HepG2 (cell line): ENCODE measurements around the gene ZNF512B. TPM values are rescaled to one million over a fixed set of nuclear protein-coding genes. Genes with fewer than 3 reads are reported as not detected.
A peak's percentile ranks its signal among the peaks of the same experiment; 100 is the strongest.

Experiments used
- CBX1 ChIP-seq: IDR thresholded peaks from one replicate; pipeline ENCODE4 v1.6.1; 2016; ENCODE audit warnings: antibody characterized with exemption, low read depth
- E2F1 ChIP-seq: sonication (generic); formaldehyde crosslinking; IDR thresholded peaks from 2 replicates; pipeline ENCODE4 v1.5.0; 2020; ENCODE audit warnings: missing genetic modification reagents
- FOXO1 ChIP-seq: sonication (generic); formaldehyde crosslinking; IDR thresholded peaks from 2 replicates; pipeline ENCODE4 v1.4.0; 2020; ENCODE audit warnings: missing genetic modification reagents
- MIXL1 ChIP-seq: IDR thresholded peaks from 2 replicates; pipeline ENCODE4 v1.6.1; 2016
- MTA1 ChIP-seq: sonication (generic); formaldehyde crosslinking; IDR thresholded peaks from 2 replicates; pipeline ENCODE4 v1.4.0; 2020; ENCODE audit warnings: missing genetic modification reagents, mild to moderate bottlenecking, borderline replicate concordance
- NFE2 ChIP-seq: sonication (generic); formaldehyde crosslinking; IDR thresholded peaks from 2 replicates; pipeline ENCODE4 v1.4.0; 2020; ENCODE audit warnings: missing genetic modification reagents
- PCBP2 ChIP-seq: fragments of 200-400 bp; formaldehyde crosslinking; optimal IDR thresholded peaks from 2 replicates; pipeline ENCODE3; 2018; ENCODE audit warnings: low read length, low read depth; ENCODE audit not compliant: poor library complexity, severe bottlenecking
- PRDM15 ChIP-seq: sonication (generic); formaldehyde crosslinking; IDR thresholded peaks from 2 replicates; pipeline ENCODE4 v1.4.0; 2020; ENCODE audit warnings: missing genetic modification reagents
- PRDM4 ChIP-seq: sonication (generic); formaldehyde crosslinking; IDR thresholded peaks from 2 replicates; pipeline ENCODE4 v1.9.0; 2021; ENCODE audit warnings: missing genetic modification reagents, borderline replicate concordance
- ZBTB14 ChIP-seq: sonication (generic); formaldehyde crosslinking; IDR thresholded peaks from 2 replicates; pipeline ENCODE4 v1.4.0; 2020; ENCODE audit warnings: missing genetic modification reagents
- ZGPAT ChIP-seq: IDR thresholded peaks from 2 replicates; pipeline ENCODE4 v1.6.1; 2016; ENCODE audit warnings: mild to moderate bottlenecking
- ZKSCAN8 ChIP-seq: IDR thresholded peaks from 2 replicates; pipeline ENCODE4 v1.6.1; 2016; ENCODE audit warnings: borderline replicate concordance, missing genetic modification reagents, missing compliant biosample characterization
- ZNF484 ChIP-seq: sonication (generic); formaldehyde crosslinking; IDR thresholded peaks from 2 replicates; pipeline ENCODE4 v1.5.1; 2020; ENCODE audit warnings: mild to moderate bottlenecking, low read depth, missing genetic modification reagents, borderline replicate concordance
- ZNF572 ChIP-seq: sonication (generic); formaldehyde crosslinking; IDR thresholded peaks from 2 replicates; pipeline ENCODE4 v1.5.1; 2020; ENCODE audit warnings: mild to moderate bottlenecking, missing genetic modification reagents
- polyA plus RNA-seq, 8 experiments: library from polyadenylated mRNA; depleted of rRNA in 3 of 8; stranded (reverse) in 7 of 8; unstranded in 1 of 8; fragments of >200 nt; fragmentation: Illumina TruSeq in 4 of 8; extraction: Trizol in 4 of 8; gene quantifications; 2 replicates each; pipeline versions ENCODE4 v1.2.1 to v1.2.3, GENCODE V29; 2011 to 2016; ENCODE audit warnings: low read depth in 4 of 8, missing spikeins in 1 of 8, mixed read lengths in 1 of 8; ENCODE audit not compliant: insufficient read depth in 1 of 8
- total RNA-seq, 5 experiments: library from RNA; depleted of rRNA; stranded (reverse); fragments of >200 nt; fragmentation: Illumina TruSeq; extraction: Trizol; gene quantifications; 2 replicates each; pipeline ENCODE4 v1.2.3, GENCODE V29; 2016; ENCODE audit warnings: low read depth in 1 of 5
- TF ChIP-seq, protein P1 (sequence below): sonication (generic); formaldehyde crosslinking; IDR thresholded peaks from 2 replicates; pipeline ENCODE4 v1.9.0; 2021; ENCODE audit warnings: missing genetic modification reagents, mild to moderate bottlenecking, borderline replicate concordance

ZNF512B gene
- total and polyA plus RNA-seq, 2 of the 13 experiments (the other 11 are each of a cell fraction or from before 2014, with no cell fraction given): 11.5 to 30.6 TPM

DNA sequence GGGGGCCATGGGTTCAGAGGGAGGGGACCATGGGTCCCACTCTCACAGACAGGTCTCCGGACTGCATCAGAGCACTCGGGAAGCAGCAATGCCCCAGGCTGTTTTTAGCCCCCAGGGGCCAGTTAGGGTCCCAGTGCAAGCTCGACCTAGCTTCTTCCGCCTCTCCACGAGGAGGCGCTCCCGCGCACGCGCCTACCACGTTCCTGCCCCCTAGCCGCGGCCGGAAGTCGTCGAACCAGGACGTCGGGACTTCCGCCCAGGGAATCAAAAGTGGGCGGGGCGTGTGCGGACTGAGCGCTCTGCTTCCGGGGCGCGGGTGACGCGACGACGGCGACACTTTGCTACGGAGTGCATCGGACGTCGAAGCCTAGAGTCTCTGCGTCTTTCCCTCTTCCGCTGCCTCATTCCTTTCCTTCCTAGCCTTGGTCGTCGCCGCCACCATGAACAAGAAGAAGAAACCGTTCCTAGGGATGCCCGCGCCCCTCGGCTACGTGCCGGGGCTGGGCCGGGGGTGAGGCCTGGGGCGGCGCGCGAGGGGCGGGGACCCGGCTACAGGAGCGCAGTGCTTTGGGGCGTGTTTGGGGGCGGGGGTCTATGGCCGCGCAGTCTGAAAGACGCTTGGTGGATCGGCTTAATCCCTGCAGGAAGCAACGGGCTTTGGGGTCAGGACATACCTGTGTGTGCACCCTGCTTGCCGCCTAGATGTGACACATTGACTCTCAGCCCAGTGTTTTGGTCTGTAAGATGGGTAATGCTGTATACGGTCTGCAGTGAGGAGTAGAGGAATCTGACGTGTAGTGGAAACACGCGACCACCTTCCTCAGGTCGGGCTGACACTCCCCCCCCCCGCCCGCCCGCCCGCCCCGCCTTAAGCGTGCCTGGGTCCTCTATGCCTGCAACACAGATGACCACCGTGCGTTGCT is 11.3 kb upstream of the ZNF512B start, which contains the start of gene PRPF6 (continued):
- TF ChIP-seq ZKSCAN8 (CRISPR knock-in tag): peak; percentile 96
- TF ChIP-seq NFE2: 0 out of 2 replicates have a peak, but pooled peaks have one; percentile 32
- TF ChIP-seq ZNF572: peak; percentile 95
- TF ChIP-seq ZBTB14 (CRISPR knock-in tag): peak; percentile 83
- peak; percentile 89 for TF ChIP-seq CBX1
- TF ChIP-seq E2F1 (CRISPR knock-in tag): peak; percentile 70; the same call in 1 of the 2 replicates
- TF ChIP-seq MTA1 (CRISPR knock-in tag): peak; percentile 94
- TF ChIP-seq MIXL1: peak; percentile 98
- TF ChIP-seq ZGPAT (CRISPR knock-in tag): peak; percentile 99
- TF ChIP-seq FOXO1: peak; percentile 84; the same call in 1 of the 2 replicates
- peak; percentile 14; the same call in 1 of the 2 replicates for TF ChIP-seq ZNF484
- TF ChIP-seq PCBP2: no peak
- no peak for TF ChIP-seq PRDM15 (CRISPR knock-in tag)
- TF ChIP-seq PRDM4: peak; percentile 41; the same call in 1 of the 2 replicates
- TF ChIP-seq, protein P1, sequence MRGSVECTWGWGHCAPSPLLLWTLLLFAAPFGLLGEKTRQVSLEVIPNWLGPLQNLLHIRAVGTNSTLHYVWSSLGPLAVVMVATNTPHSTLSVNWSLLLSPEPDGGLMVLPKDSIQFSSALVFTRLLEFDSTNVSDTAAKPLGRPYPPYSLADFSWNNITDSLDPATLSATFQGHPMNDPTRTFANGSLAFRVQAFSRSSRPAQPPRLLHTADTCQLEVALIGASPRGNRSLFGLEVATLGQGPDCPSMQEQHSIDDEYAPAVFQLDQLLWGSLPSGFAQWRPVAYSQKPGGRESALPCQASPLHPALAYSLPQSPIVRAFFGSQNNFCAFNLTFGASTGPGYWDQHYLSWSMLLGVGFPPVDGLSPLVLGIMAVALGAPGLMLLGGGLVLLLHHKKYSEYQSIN (CRISPR knock-in tag): no peak; the same call in 1 of the 2 replicates
